Tibial nerve (tissue), 4 donors: ENCODE measurements around the gene SETD1B. TPM values are rescaled to one million over a fixed set of nuclear protein-coding genes. Genes with fewer than 3 reads are reported as not detected.
"Not testable (repeated sequence)": the region's sequence is repeated elsewhere in the genome, so short reads cannot be mapped to it uniquely, and the experiment has no call there.

Experiments
- DNase-seq, 2 donors: peaks; one replicate each; pipeline ENCODE4 v3.0.0-alpha.2; 2019; ENCODE audit warnings: low spot score in 2 of 2
- H3K27ac ChIP-seq, 4 donors: fragments of 200-600 bp; sonication (generic) in 3 of 4; one replicate each; pipeline ENCODE4 v1.5.1; 2017 to 2019; ENCODE audit warnings: mild to moderate bottlenecking in 1 of 4
- H3K27me3 ChIP-seq, 2 donors: fragments of 200-600 bp; sonication (generic) in 1 of 2; one replicate each; pipeline versions ENCODE4 v1.5.1 to v1.6.0; 2017 to 2019
- H3K36me3 ChIP-seq, 3 donors: fragments of 200-600 bp; sonication (generic); one replicate each; pipeline ENCODE4 v1.5.1; 2018 to 2019
- H3K4me1 ChIP-seq, 4 donors: fragments of 200-600 bp; sonication (generic) in 3 of 4; one replicate each; pipeline ENCODE4 v1.5.1; 2017 to 2019
- H3K4me3 ChIP-seq, 4 donors: fragments of 200-600 bp; sonication (generic) in 3 of 4; one replicate each; pipeline ENCODE4 v1.5.1; 2017 to 2019; ENCODE audit warnings: mild to moderate bottlenecking in 1 of 4, moderate library complexity in 1 of 4
- H3K9me3 ChIP-seq, 4 donors: fragments of 200-600 bp; sonication (generic) in 3 of 4; one replicate each; pipeline ENCODE4 v1.5.1; 2017 to 2019
- EP300 ChIP-seq, 2 donors: sonication (generic); formaldehyde crosslinking; IDR thresholded peaks; one replicate each; pipeline ENCODE4 v1.6.1; 2017; ENCODE audit warnings: antibody characterized with exemption in 2 of 2, mild to moderate bottlenecking in 1 of 2
- POLR2A ChIP-seq, 2 donors: fragments of 450-650 bp; IDR thresholded peaks; one replicate each; pipeline ENCODE4 v1.6.1; 2017; ENCODE audit warnings: antibody characterized with exemption in 2 of 2, mild to moderate bottlenecking in 2 of 2, moderate library complexity in 2 of 2
- WGBS, 2 donors: methylation state at CpG; one replicate each; pipeline ENCODE4 v1.1.5; 2018; 5-methylcytosine and 5-hydroxymethylcytosine counted together
- total RNA-seq, 4 donors: library from RNA; depleted of rRNA; stranded (reverse); fragments of >200 nt; gene quantifications; one replicate each; pipeline ENCODE4 v1.1.0, GENCODE V29; 2016
- TF ChIP-seq, protein P1 (sequence below), 5 experiments: fragments of 200-600 bp in 3 of 5; fragments of 450-650 bp in 2 of 5; sonication (generic) in 3 of 5; IDR thresholded peaks; one replicate each; pipeline ENCODE4 v1.5.1; 2016 to 2019; ENCODE audit warnings: antibody characterized with exemption in 5 of 5, mild to moderate bottlenecking in 3 of 5, moderate library complexity in 2 of 5

Gene SETD1B
- total RNA-seq, 4 donors from 2014 or later = 9.4 to 18.3 (median 12.2) TPM

DNA sequence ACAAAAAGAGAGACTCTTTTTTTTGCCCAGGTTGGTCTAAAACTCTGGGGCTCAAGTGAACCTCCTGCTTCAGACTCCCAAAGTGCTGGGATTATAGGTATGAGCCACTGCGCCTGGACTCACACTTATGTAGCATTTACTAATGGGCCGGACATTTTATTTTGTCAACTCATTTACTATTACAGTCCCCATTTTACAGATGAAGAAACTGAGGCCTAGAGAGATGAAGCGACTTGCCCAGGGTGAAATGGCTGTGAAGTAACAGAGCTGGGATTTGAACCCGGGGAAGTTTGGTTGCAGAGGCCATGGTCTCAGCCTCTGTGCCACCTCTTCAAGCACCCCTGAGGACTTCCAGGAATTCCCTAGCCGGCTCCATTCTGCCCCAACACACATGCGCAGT, 45.4 kb downstream of the SETD1B start:
- H3K27ac ChIP-seq = no peak overlapping the region
- 94 to 97% methylated on average over 5 to 6 of the region's 6 CpGs for WGBS, 2 donors
- no peaks in the 10 kb centered on the region for H3K36me3 ChIP-seq
- no peaks in the 10 kb centered on the region for H3K9me3 ChIP-seq
- no peaks in the 10 kb centered on the region for H3K27me3 ChIP-seq
- H3K4me1 ChIP-seq = no peaks in the 10 kb centered on the region
- TF ChIP-seq, protein P1, sequence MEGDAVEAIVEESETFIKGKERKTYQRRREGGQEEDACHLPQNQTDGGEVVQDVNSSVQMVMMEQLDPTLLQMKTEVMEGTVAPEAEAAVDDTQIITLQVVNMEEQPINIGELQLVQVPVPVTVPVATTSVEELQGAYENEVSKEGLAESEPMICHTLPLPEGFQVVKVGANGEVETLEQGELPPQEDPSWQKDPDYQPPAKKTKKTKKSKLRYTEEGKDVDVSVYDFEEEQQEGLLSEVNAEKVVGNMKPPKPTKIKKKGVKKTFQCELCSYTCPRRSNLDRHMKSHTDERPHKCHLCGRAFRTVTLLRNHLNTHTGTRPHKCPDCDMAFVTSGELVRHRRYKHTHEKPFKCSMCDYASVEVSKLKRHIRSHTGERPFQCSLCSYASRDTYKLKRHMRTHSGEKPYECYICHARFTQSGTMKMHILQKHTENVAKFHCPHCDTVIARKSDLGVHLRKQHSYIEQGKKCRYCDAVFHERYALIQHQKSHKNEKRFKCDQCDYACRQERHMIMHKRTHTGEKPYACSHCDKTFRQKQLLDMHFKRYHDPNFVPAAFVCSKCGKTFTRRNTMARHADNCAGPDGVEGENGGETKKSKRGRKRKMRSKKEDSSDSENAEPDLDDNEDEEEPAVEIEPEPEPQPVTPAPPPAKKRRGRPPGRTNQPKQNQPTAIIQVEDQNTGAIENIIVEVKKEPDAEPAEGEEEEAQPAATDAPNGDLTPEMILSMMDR (IDR thresholded peaks at IDR 0.05) = no peak
- TF ChIP-seq EP300 (IDR thresholded peaks at IDR 0.05) = no peak
- TF ChIP-seq POLR2A (IDR thresholded peaks at IDR 0.05) = no peak
- no peak overlapping the region for H3K4me3 ChIP-seq
- no peak for DNase-seq

DNA sequence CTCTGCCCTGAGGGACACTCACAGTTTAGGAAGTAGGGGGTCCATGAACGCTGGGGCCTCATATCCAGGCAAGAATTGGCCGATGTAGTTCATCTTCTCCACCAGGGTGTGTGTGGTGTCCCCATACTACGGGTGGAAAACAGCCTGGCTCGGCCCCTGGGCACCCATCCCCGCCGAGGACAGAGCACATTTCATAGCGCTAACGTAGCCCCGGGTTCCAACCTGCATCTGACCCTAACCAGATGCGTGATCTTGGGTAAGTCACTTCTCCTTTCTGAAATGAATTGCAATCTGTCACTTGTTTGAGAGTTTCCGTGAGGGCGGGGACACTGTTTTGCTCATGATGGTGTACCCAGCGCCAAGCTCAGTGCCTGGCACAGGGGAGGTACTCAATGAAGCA, 45.9 kb downstream of the SETD1B start:
- DNase-seq = no peak
- Histone ChIP-seq H3K27me3 (no peaks in the 10 kb centered on the region), H3K36me3 (no peaks in the 10 kb centered on the region), H3K4me3 (no peak overlapping the region), H3K9me3 (no peaks in the 10 kb centered on the region), H3K4me1 (no peaks in the 10 kb centered on the region), H3K27ac (no peak overlapping the region)
- TF ChIP-seq, protein P1 (IDR thresholded peaks at IDR 0.05) = no peak
- TF ChIP-seq POLR2A (IDR thresholded peaks at IDR 0.05) (no peak), EP300 (IDR thresholded peaks at IDR 0.05) (no peak)
- WGBS, 2 donors = 82 to 83% methylated on average over 7 to 13 of the region's 13 CpGs

DNA sequence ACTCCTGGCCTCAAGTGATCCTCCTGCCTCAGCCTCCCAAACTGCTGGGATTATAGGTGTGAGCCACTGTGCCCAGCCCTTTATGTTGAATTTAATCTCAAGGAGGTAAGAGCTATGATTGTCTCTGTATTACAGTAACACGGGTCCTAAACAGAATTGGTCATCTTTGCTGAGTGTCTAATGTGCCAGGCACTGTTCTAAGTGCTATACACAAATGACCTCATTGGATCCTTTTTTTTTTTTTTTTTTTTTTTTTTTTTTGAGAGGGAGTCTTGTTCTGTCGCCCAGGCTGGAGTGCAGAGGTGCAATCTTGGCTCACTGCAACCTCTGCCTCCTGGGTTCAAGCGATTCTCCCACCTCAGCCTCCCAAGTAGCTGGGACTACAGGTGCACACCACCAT, 48.6 kb downstream of the SETD1B start:
- H3K9me3 ChIP-seq, DNase-seq, H3K4me3 ChIP-seq, H3K27me3 ChIP-seq, H3K4me1 ChIP-seq, H3K27ac ChIP-seq, H3K36me3 ChIP-seq: not testable (repeated sequence)
- 73% methylated on average over 3 of the region's 3 CpGs for WGBS, 2 donors

DNA sequence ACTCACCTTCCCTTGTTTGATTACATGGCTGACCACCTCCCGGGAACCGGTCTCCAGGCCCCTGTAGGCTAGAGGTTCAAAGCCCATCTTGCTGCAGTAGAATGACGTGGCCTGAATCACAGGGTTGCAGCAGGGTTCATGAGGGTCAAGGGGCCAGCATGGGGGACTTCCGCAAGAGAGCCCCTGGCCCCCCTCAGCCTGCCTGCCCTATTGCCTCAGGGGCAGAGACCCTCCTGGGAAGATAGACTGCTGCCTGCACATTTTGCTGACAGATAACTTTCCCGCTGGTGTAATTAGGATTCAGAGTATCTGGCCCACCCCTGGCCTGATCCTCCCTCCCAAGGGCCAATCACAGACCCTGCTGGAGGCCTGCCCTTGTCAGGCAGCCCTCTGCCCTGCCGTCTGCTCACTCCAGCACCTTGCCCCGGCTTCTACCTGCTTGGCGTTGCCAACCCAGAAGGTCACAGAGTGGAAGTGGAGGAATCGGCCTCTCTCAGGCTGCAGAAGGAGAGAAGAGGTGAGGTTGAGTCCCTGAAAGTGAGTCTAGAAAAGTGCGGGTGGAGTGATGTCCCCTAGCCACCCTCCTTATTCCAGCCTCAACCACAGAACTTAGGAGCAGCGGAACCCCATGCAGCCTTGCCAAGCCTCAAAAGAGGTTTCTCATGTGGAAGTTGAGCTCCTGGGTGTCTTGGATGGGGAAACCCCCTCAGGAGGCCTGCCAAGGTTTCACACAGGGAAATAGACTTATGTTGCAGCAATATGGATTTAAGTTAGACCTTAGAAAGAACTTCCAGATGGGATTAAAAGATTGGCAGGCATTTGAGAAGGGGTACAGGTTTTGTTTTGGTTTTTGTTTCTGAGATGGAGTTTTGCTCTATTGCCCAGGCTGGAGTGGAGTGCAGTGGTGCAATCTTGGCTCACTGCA, 53.8 kb downstream of the SETD1B start:
- DNase-seq = no peak
- H3K4me1 ChIP-seq = peaks cover 3 to 31% (median 8%) of the 10 kb centered on the region in 4 donors
- no peaks in the 10 kb centered on the region for H3K36me3 ChIP-seq
- no peaks in the 10 kb centered on the region for H3K9me3 ChIP-seq
- H3K27ac ChIP-seq = peak overlapping the region in 2 of 4 donors; percentile 62 to 87
- no peaks in the 10 kb centered on the region for H3K27me3 ChIP-seq
- TF ChIP-seq POLR2A (IDR thresholded peaks at IDR 0.05) (no peak), EP300 (IDR thresholded peaks at IDR 0.05) (no peak)
- TF ChIP-seq, protein P1 (IDR thresholded peaks at IDR 0.05) = no peak
- WGBS, 2 donors = 65 to 80% methylated on average over 10 to 11 of the region's 11 CpGs
- H3K4me3 ChIP-seq = no peak overlapping the region

DNA sequence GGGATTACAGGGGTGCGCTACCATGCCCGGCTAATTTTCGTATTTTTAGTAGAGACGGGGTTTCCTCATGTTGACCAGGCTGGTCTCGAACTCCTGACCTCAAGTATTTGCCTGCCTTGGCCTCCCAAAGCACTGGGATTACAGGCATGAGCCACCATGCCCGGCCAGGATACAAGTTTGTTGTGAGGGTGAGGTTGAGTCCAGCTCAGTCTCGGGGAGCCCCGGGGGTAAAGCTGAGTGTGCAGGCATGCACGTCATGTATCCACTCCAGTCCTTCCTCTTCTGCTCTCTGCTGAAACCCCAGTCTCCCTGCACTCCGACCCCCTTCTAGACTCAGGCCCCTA, 54.5 kb downstream of the SETD1B start:
- Histone ChIP-seq H3K36me3 (no peaks in the 10 kb centered on the region), H3K4me3 (no peak overlapping the region), H3K4me1 (peaks cover 3 to 31% (median 8%) of the 10 kb centered on the region in 4 donors), H3K27me3 (no peaks in the 10 kb centered on the region), H3K9me3 (no peaks in the 10 kb centered on the region), H3K27ac (peak overlapping the region; percentile 62 to 93 (median 78))
- WGBS, 2 donors = 87% methylated on average over 10 of the region's 10 CpGs
- no peak for TF ChIP-seq POLR2A (IDR thresholded peaks at IDR 0.05)
- no peak for TF ChIP-seq EP300 (IDR thresholded peaks at IDR 0.05)
- TF ChIP-seq, protein P1 (IDR thresholded peaks at IDR 0.05) = no peak
- no peak for DNase-seq
